Measurements from ENCODE around the gene BCL2L2. TPM values are rescaled to one million over a fixed set of nuclear protein-coding genes. Genes with fewer than 3 reads are reported as not detected.

The BCL2L2 gene
- total RNA-seq, 1 donor from 2014 or later = 20.0 TPM

- DNase-seq (ENCODE audit: low spot score) = no peak
Measured at GRCh38 chr14:23355871-23356435, 49.3 kb downstream of the BCL2L2 start.

GRCh38 chr14:23356662-23357061, 50.0 kb downstream of the BCL2L2 start:
- no peak for DNase-seq (ENCODE audit: low spot score)

GRCh38 chr14:23357261-23357660, 50.6 kb downstream of the BCL2L2 start:
- DNase-seq (ENCODE audit: low spot score) = no peak

DNA sequence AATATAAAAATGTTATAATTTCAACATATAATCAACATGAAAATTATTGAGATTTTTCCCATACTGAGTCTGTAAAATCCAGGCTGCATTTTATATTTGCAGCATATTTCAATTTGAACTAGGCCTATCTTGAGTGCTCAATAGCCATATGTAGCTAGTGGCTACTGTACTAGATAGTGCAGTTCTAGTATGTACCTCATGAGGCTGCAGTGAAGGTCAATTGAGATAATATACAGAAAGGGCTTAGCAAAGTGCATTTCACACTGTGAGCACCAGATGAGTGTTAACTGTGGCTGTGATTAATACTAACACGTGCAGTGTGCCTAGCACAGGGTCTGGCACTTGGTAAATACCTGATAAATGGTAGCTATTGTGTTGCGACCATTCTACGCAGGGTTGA, 51.4 kb downstream of the BCL2L2 start:
- DNase-seq (ENCODE audit: low spot score) = no peak

- DNase-seq (ENCODE audit: low spot score) = no peak
Measured at GRCh38 chr14:23358553-23359166, 52.0 kb downstream of the BCL2L2 start.

- no peak for DNase-seq (ENCODE audit: low spot score)
Measured at GRCh38 chr14:23359167-23359626, 52.6 kb downstream of the BCL2L2 start.

- DNase-seq (ENCODE audit: low spot score) = no peak
Measured at GRCh38 chr14:23359722-23360447, 53.3 kb downstream of the BCL2L2 start.

DNA sequence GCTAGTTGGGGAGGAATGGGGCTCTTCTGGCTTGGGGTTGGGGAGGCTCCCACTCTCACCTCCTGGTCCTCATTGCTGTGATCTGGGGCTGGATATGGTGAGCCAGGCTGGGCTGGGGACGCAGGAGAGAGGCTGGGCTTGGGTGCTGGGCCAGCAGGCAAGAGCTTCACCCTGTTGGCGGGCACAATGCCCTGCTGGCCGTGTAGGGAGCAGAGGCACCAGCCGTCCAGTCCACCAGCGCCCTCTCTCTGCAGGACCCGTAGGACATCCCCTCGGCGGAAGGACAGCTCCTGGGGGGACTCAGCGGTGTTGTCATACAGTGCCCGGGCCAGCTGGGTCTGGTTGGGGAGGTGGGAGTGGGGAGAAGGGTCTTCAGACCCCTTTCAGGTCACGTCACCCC, 53.9 kb downstream of the BCL2L2 start:
- no peak for DNase-seq (ENCODE audit: low spot score)

- DNase-seq (ENCODE audit: low spot score) = no peak
Measured at GRCh38 chr14:23361320-23361719, 54.7 kb downstream of the BCL2L2 start.

Other genes starting within 250 kb of the BCL2L2 start
- 5.3 TPM for gene CDH24, start 249.3 kb upstream of the BCL2L2 start, total RNA-seq (ENCODE audit: insufficient read depth, low replicate concordance)
- 52.5 TPM for gene ACIN1, start 211.7 kb upstream of the BCL2L2 start, total RNA-seq (ENCODE audit: insufficient read depth, low replicate concordance)
- gene C14orf119, start 211.3 kb upstream of the BCL2L2 start, total RNA-seq (ENCODE audit: insufficient read depth, low replicate concordance) = 15.4 TPM
- 0.72 TPM for gene CIROP, start 201.8 kb upstream of the BCL2L2 start, total RNA-seq (ENCODE audit: insufficient read depth, low replicate concordance)
- gene CEBPE, start 187.6 kb upstream of the BCL2L2 start, total RNA-seq (ENCODE audit: insufficient read depth, low replicate concordance) = 6.0 TPM
- gene SLC7A8, start 123.2 kb upstream of the BCL2L2 start, total RNA-seq (ENCODE audit: insufficient read depth, low replicate concordance) = 25.0 TPM
- gene RNF212B, start 68.9 kb upstream of the BCL2L2 start, total RNA-seq (ENCODE audit: insufficient read depth, low replicate concordance) = not detected
- 12.3 TPM for gene HOMEZ, start 20.7 kb upstream of the BCL2L2 start, total RNA-seq (ENCODE audit: insufficient read depth, low replicate concordance)
- gene PPP1R3E, start 4.0 kb upstream of the BCL2L2 start, total RNA-seq (ENCODE audit: insufficient read depth, low replicate concordance) = 4.1 TPM
- gene PABPN1, start 14.6 kb downstream of the BCL2L2 start, total RNA-seq (ENCODE audit: insufficient read depth, low replicate concordance) = 24.1 TPM
- 38.8 TPM for gene SLC22A17, start 46.1 kb downstream of the BCL2L2 start, total RNA-seq (ENCODE audit: insufficient read depth, low replicate concordance)
- 12.5 TPM for gene EFS, start 58.3 kb downstream of the BCL2L2 start, total RNA-seq (ENCODE audit: insufficient read depth, low replicate concordance)
- gene IL25, start 66.0 kb downstream of the BCL2L2 start, total RNA-seq (ENCODE audit: insufficient read depth, low replicate concordance) = not detected
- gene CMTM5, start 70.2 kb downstream of the BCL2L2 start, total RNA-seq (ENCODE audit: insufficient read depth, low replicate concordance) = 0.96 TPM
- gene MYH6, start 101.4 kb downstream of the BCL2L2 start, total RNA-seq (ENCODE audit: insufficient read depth, low replicate concordance) = not detected
- under 0.01 TPM for gene MYH7, start 128.8 kb downstream of the BCL2L2 start, total RNA-seq (ENCODE audit: insufficient read depth, low replicate concordance)
- gene NGDN, start 162.9 kb downstream of the BCL2L2 start, total RNA-seq (ENCODE audit: insufficient read depth, low replicate concordance) = 43.3 TPM
- 0.96 TPM for gene ZFHX2, start 244.9 kb downstream of the BCL2L2 start, total RNA-seq (ENCODE audit: insufficient read depth, low replicate concordance)
- 11.8 TPM for gene THTPA, start 249.4 kb downstream of the BCL2L2 start, total RNA-seq (ENCODE audit: insufficient read depth, low replicate concordance)